GM12891 (cell line): ENCODE results near the gene CYP4F8.
"Not testable (repeated sequence)": the region's sequence is repeated elsewhere in the genome, so short reads cannot be mapped to it uniquely, and the experiment has no call there.

Experiments used
- DNase-seq: peaks from one replicate; pipeline ENCODE4 v3.0.0; 2011; ENCODE audit warnings: low spot score; ENCODE audit not compliant: insufficient read length
- FAIRE-seq: peaks from 2 replicates; lab custom pipeline; 2011; peaks lifted over from hg19 to GRCh38; lab: Jason Lieb, UNC
- PAX5 ChIP-seq: IDR thresholded peaks from 2 replicates; pipeline ENCODE4 v1.6.1; 2011; ENCODE audit warnings: low read length, moderate library complexity, mild to moderate bottlenecking; ENCODE audit not compliant: insufficient read depth, severe bottlenecking
- POLR2A ChIP-seq: IDR thresholded peaks from 2 replicates; pipeline ENCODE4 v1.6.1; 2011; ENCODE audit warnings: low read depth, low read length, control low read depth
- POLR2AphosphoS5 ChIP-seq: IDR thresholded peaks from 2 replicates; pipeline ENCODE4 v1.6.1; 2011; ENCODE audit warnings: low read depth, low read length, control low read depth
- POU2F2 ChIP-seq: IDR thresholded peaks from 2 replicates; pipeline ENCODE4 v1.6.1; 2011; ENCODE audit warnings: low read depth, mild to moderate bottlenecking, control low read depth, low read length, moderate library complexity
- SPI1 ChIP-seq: IDR thresholded peaks from 2 replicates; pipeline ENCODE4 v1.6.1; 2011; ENCODE audit warnings: low read depth, low read length, control low read depth
- TAF1 ChIP-seq: IDR thresholded peaks from 2 replicates; pipeline ENCODE4 v1.6.1; 2011; ENCODE audit warnings: low read depth, low read length, control low read depth

CYP4F8 gene

DNA sequence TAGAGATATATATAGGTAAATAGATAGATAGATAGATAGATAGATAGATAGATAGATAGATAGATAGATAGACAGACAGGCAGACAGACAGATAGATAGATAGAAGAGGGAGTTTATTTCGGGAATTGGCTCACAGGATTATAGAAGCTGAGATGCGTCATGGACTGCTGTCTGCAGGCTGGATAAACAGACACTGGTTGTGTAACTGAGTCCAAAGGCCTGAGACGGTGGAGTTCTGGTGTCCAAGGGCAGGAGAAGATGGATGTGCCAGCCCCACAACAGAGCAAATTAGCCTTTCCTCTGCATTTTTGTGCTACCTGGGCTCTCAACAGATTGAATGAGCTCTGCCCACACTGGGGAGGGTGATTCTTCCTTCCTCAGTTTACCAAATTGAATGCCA lies 28.4 kb downstream of the CYP4F8 start:
- no peak for FAIRE-seq
- DNase-seq: no peak
- TF ChIP-seq POLR2A (no peak), TAF1 (no peak)

DNA sequence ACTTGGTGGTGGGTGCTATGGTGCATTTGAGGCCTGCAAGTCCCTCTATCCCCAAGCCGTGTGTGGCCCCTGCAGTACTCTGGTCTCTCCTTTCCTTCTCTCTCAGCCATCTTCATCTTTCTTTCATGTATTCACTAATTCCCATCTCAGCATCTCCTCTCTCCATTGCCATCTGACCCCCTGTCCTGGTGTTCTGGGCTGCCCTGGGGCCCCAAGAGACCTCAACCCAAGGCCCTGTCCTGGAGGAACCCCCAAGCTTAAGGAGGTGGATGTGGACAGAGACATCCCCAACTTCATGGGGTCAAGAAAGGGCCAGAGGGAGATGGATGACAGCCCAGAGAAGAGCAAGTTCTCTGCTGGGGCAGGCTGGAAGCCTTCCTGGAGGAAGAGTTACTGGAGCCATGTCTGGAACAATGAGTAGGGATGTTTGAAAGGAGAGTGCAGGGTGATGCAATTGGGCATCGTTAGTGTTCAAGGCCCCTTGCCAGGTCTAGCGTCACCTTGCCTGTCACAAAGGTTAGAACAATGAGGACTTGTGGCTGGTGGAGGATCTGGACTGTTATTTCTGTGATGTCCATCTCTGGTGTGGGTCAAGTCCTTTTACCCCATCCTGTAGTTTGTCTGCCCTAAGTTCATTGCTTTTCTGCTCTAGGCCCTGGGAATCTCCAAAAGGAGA lies 29.2 kb downstream of the CYP4F8 start:
- no peak for TF ChIP-seq SPI1
- TF ChIP-seq POU2F2: no peak
- TF ChIP-seq PAX5: no peak
- TF ChIP-seq TAF1: no peak
- no peak for TF ChIP-seq POLR2A
- TF ChIP-seq POLR2AphosphoS5: no peak
- DNase-seq (no peak), FAIRE-seq (no peak)

DNA sequence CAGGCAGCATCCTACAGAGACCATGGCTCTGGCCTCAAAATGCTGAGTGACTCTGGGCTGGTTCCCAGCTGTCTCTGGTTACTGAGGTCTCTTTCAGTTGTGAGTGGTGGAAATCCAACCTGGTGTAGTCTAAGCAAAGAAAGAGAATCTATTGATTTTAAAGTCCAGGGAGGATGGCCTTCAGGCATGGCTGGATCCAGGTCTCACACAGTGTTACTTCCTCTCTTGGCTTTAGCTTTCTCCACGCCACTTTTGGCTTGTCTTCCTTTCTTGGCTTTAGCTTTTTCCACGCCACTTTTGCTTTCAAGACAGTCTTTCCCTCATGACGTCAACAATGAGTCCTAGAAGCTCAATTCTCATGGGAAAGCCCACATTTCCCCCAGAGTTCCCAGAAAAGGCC lies 29.8 kb downstream of the CYP4F8 start:
- DNase-seq (no peak), FAIRE-seq (no peak)
- no peak for TF ChIP-seq PAX5
- no peak for TF ChIP-seq POU2F2
- no peak for TF ChIP-seq POLR2AphosphoS5
- no peak for TF ChIP-seq POLR2A
- no peak for TF ChIP-seq TAF1
- no peak for TF ChIP-seq SPI1

DNA sequence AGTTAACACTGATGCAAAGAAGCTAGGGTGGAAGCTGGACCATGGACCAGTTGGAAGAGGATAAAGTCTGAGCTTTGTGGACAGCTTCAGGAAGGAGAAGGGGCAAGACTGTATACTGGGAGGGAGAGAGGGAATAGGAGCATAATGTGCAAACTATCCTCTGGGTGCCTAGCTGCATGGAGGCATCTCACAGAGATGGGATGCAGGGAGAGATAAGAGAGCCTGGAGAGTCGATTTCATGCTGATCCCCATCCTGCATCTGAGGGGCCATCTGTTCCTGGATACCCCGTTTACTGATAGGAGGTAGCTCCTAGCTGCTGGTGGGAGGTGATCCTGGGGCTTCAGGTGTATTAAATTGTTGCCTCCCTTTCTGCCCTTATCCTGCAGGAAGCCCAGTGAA lies 34.5 kb downstream of the CYP4F8 start:
- TF ChIP-seq PAX5: no peak
- no peak for TF ChIP-seq POU2F2
- no peak for TF ChIP-seq POLR2AphosphoS5
- TF ChIP-seq POLR2A: no peak
- TF ChIP-seq TAF1: no peak
- no peak for TF ChIP-seq SPI1
- DNase-seq (no peak), FAIRE-seq (no peak)

DNA sequence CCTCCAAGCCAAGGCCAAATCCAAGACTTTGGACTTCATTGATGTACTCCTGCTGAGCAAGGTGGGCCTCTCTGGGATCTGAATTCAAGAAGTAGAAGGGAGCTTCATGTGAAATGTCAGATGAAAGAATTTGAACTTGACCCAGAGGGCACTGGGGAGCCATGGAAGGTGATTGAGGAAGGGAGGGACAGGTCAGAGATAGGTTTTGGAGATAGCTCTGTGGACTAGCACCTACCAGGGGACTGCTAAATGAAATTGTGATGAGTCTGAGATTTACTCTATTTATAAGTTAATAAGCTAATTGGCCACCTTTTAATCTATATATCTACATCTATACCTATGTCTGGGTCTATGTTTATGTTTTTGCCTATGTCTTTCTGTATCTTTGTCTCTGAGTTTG lies 35.1 kb downstream of the CYP4F8 start:
- DNase-seq, FAIRE-seq: not testable (repeated sequence)

DNA sequence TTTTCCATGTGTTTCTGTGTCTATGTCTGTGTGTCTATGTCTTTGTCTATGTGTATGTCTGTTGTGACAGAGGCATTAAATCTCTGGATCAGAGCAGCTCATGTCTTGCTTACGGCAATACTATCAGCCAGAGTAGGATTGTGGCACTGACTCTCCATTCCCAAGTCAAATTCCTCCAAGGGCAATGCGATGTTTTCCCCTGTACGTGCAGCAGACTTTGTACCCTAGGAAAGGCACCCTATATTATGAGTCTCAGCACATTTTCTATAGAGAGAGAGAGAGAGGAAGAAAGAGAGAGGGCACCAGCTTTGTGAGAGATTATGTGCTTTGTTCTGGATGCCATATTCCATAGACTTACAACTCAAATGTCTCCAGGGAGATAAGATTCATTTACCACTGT lies 36.8 kb downstream of the CYP4F8 start:
- FAIRE-seq (no peak), DNase-seq (no peak)
- TF ChIP-seq SPI1 (no peak), PAX5 (no peak), POLR2A (no peak), POLR2AphosphoS5 (no peak), POU2F2 (no peak), TAF1 (no peak)

DNA sequence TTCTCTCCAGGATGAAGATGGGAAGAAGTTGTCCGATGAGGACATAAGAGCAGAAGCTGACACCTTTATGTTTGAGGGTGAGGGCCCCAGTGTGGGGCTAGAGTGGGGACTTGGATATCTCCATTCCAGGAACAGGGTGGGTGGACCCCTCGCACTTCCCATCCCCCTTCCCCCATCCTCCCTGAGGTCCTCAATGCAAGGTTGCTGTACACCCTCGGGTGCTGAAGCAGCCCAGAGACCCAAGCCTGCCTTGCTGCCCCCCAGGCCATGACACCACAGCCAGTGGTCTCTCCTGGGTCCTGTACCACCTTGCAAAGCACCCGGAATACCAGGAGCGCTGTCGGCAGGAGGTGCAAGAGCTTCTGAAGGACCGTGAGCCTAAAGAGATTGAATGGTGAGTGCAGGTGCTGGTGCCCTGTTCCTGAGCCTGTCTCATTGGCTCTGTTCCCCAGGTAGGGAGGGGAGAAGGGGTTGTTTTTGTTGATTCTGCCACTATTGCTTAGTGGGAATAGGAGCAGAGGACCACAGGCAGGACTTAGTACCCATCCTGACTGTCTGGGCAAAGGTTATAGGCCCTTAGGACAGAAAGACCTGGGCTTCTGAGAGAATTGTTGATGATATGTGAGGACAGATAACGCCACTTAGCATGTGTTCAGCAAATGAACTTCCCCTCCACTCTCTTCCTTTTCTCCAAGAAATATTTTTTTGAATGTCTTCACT lies 37.7 kb downstream of the CYP4F8 start:
- TF ChIP-seq PAX5: no peak
- no peak for TF ChIP-seq POLR2A
- TF ChIP-seq SPI1: no peak
- TF ChIP-seq POU2F2: no peak
- TF ChIP-seq POLR2AphosphoS5: no peak
- no peak for TF ChIP-seq TAF1
- no peak for FAIRE-seq
- DNase-seq: no peak

DNA sequence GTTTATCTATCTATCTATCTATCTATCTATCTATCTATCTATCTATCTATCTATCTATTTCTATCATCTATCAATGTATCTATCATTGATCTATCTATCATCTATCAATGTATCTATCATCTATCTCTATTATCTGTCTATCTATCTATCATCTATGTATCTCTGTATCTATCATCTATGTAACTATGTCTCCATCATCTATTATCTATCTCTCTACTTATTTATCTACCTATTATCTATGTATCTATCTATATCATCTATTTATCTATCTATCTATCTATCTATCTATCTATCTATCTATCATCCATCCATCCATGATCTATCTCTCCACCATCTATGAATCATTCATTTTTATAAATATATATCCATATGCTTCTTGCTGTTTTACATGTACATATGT lies 41.4 kb downstream of the CYP4F8 start:
- no peak for DNase-seq
- no peak for TF ChIP-seq POLR2A
- TF ChIP-seq PAX5: no peak
- no peak for TF ChIP-seq POU2F2
- TF ChIP-seq TAF1: no peak
- TF ChIP-seq POLR2AphosphoS5: no peak
- TF ChIP-seq SPI1: no peak
- FAIRE-seq: no peak

DNA sequence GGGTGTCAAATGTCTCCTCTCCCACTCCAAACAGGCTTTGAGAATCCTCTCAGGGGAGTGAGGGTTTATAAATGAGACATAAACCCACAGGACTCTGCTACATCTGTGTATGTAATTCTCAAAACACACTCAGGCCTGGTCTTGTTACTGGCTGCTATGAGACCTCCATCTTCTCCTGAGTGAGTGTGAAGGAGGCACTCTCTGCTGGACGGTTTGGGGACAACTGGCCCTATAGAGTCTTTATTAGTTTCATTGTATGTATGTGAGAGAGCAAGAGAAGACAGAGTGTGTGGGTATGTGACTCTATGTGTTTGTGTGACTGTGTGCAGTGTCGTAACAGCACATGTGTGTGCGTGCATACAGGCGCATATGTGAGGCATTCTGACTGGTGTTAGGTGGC lies 48.2 kb downstream of the CYP4F8 start:
- FAIRE-seq (no peak), DNase-seq (no peak)
- TF ChIP-seq POU2F2: no peak
- TF ChIP-seq TAF1: no peak
- no peak for TF ChIP-seq SPI1
- no peak for TF ChIP-seq PAX5
- no peak for TF ChIP-seq POLR2A
- no peak for TF ChIP-seq POLR2AphosphoS5

DNA sequence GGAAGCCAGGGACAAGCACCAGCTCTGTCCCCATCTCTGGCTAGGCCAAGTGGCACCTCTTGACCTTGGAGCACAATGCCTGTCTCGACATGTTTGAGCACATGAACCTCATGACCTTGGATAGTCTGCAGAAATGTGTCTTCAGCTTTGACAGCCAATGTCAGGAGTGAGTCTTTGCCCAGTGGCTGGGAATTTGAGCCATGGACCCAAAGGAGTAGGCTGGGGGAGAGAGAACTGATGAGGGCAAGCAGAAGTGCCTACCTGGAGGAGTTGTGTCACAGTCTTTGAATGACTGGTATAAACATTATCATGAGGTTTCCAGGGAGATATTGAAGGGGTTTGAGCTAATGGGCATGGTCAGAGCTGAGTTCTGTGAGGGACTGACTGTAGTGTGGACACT lies 51.2 kb downstream of the CYP4F8 start:
- DNase-seq (no peak), FAIRE-seq (no peak)
- TF ChIP-seq TAF1 (no peak), SPI1 (no peak)
